ENCODE results near the gene PARN. TPM values are rescaled to one million over a fixed set of nuclear protein-coding genes. Genes with fewer than 3 reads are reported as not detected.

The PARN gene
- total RNA-seq, 2 donors from 2014 or later: 19.5 to 26.0 TPM

DNA sequence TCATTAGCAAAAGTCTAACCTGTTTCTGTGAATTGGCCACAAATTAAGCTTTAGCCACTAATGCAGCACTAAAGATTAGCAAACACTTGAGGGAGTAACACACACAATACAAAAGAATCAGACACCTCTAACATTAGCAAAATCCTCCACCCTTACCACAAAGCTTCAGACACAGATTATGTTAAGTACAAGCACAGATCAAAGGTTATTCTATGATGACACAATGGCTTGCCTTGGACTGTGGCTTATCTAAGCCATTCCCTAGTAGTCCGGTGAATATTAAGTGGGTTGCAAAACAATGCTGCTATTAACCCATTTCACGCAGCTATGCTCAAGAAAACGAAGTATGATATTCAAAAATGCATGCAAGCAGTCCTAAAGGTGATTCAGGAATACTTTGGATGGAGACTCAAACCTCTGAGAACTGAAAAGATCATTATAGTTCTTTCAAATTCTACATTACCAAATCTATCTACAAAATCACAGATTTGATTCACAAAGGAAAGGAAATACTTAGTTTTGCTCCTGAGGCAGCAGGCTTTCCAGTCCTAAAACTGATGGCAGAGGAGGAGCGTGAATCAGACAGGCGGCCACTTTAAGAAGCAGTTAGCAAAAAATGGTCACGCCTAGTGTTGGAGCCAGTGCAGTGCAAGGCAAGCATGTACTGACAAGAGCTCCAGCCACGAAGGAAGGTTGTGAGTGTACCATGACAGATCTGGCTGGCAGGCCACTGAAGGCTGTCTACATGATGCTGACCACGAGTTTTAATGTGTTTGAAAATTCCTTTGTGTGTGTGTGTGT is 67.2 kb downstream of the PARN start:
- no peak overlapping the region for H3K4me3 ChIP-seq

DNA sequence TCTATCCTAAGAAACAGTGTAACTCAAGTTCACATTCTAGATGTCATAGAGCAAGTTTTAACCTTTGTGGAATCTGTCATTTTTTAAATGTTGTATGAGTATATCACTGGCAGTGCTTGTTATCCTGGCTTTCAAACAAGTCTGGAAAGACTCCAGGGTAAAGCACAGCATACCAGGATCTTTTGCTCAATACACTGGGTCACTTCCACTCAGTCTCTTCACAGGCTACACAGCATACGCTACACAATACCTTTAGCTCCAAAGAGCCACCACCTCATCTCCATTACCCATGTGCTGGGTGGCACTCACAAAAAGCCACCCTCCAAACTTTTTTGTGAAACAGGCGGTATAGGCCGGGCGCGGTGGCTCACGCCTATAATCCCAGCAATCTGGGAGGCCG is 69.5 kb downstream of the PARN start:
- H3K27ac ChIP-seq: peak overlapping the region in 1 of 2 donors; percentile 51

More for the DNA sequence above, 67.2 kb downstream of the PARN start:
- H3K27me3 ChIP-seq: no peaks in the 10 kb centered on the region
- H3K4me1 ChIP-seq: peaks cover 0 to 20% of the 10 kb centered on the region in 2 donors
- TF ChIP-seq, protein P1, sequence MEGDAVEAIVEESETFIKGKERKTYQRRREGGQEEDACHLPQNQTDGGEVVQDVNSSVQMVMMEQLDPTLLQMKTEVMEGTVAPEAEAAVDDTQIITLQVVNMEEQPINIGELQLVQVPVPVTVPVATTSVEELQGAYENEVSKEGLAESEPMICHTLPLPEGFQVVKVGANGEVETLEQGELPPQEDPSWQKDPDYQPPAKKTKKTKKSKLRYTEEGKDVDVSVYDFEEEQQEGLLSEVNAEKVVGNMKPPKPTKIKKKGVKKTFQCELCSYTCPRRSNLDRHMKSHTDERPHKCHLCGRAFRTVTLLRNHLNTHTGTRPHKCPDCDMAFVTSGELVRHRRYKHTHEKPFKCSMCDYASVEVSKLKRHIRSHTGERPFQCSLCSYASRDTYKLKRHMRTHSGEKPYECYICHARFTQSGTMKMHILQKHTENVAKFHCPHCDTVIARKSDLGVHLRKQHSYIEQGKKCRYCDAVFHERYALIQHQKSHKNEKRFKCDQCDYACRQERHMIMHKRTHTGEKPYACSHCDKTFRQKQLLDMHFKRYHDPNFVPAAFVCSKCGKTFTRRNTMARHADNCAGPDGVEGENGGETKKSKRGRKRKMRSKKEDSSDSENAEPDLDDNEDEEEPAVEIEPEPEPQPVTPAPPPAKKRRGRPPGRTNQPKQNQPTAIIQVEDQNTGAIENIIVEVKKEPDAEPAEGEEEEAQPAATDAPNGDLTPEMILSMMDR (IDR thresholded peaks at IDR 0.05): peak in 1 of 2 donors; percentile 27
- no peaks in the 10 kb centered on the region for H3K9me3 ChIP-seq
- no peak overlapping the region for H3K27ac ChIP-seq
- H3K36me3 ChIP-seq: no peaks in the 10 kb centered on the region
- DNase-seq (ENCODE audit: low spot score): peak; percentile 70

DNA sequence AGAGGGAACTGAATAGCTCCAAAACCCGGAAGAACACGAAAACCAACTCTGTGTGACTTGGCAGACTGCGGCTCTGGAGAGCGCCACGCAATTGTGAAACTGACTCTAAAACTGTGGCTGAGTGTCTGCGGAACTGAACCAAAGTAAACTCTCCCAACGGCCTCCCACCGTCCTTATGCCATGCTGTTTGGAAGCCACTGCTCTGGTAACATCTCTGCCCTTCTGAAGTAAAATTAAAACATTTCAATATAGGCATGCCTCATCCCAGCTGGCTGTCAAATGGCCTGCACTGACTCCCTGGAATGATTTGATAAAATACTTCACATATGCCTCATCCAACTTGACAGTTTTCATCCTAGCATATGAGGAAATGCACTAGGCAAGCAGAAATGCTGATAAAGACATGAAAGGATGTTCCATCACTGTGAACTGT is 70.2 kb downstream of the PARN start:
- Histone ChIP-seq H3K4me3 (no peak overlapping the region), H3K27ac (peak overlapping the region in 1 of 2 donors; percentile 51), H3K4me1 (peaks cover 0 to 14% of the 10 kb centered on the region in 2 donors), H3K9me3 (no peaks in the 10 kb centered on the region), H3K27me3 (no peaks in the 10 kb centered on the region), H3K36me3 (no peaks in the 10 kb centered on the region)
- TF ChIP-seq, protein P1 (IDR thresholded peaks at IDR 0.05): no peak
- no peak for DNase-seq (ENCODE audit: low spot score)

More for the DNA sequence above, 69.5 kb downstream of the PARN start:
- no peaks in the 10 kb centered on the region for H3K27me3 ChIP-seq
- no peak for DNase-seq (ENCODE audit: low spot score)
- no peak overlapping the region for H3K4me3 ChIP-seq
- H3K9me3 ChIP-seq: no peaks in the 10 kb centered on the region
- TF ChIP-seq, protein P1 (IDR thresholded peaks at IDR 0.05): no peak
- H3K36me3 ChIP-seq: no peaks in the 10 kb centered on the region
- H3K4me1 ChIP-seq: peaks cover 0 to 16% of the 10 kb centered on the region in 2 donors

DNA sequence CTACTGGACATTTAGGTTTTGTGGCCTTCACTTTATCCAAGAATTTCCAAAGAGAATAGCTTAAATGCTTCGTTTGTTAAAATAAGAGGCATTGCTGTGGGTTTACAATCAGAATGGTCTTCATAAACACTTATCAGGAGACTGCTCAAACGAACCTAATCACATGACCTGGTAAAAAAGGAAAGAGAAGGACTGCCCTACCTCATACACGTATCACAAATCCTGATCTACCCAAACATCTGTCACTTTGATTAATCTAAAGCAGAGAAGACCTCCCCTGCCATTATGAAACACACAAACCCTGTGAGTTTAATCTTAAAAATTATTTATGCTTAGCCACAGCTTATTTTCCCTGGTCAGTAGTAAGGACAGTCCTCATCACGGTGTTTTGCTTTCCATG is 76.6 kb downstream of the PARN start:
- no peak for DNase-seq (ENCODE audit: low spot score)
- TF ChIP-seq, protein P1 (IDR thresholded peaks at IDR 0.05): no peak
- peaks cover 19% of the 10 kb centered on the region for H3K36me3 ChIP-seq
- H3K27me3 ChIP-seq: no peaks in the 10 kb centered on the region
- no peak overlapping the region for H3K27ac ChIP-seq
- H3K4me3 ChIP-seq: no peak overlapping the region
- peaks cover 0 to 7% of the 10 kb centered on the region in 2 donors for H3K4me1 ChIP-seq
- no peaks in the 10 kb centered on the region for H3K9me3 ChIP-seq

DNA sequence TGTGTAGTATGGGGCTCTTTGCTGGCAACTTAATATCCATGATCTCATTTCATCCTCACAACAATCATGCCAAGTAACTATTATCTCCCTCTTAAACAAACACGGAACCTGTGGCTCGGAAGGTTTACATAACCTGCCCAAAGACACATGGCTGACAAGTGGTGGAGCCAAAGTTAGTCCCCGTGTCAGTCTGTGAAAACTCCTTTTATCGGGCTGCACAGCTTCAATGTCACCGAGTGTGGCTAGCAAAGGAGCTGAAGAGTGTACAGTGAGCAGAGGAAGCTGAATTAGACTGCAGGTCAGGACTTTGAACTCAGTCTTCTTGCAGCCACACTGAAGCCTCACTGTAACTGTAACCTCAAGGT is 80.3 kb downstream of the PARN start:
- H3K36me3 ChIP-seq: peaks cover 19% of the 10 kb centered on the region
- TF ChIP-seq, protein P1 (IDR thresholded peaks at IDR 0.05): no peak
- no peak overlapping the region for H3K27ac ChIP-seq

More for the DNA sequence above, 80.3 kb downstream of the PARN start:
- DNase-seq (ENCODE audit: low spot score): no peak
- peaks cover 0 to 7% of the 10 kb centered on the region in 2 donors for H3K4me1 ChIP-seq
- H3K9me3 ChIP-seq: no peaks in the 10 kb centered on the region
- H3K27me3 ChIP-seq: no peaks in the 10 kb centered on the region
- H3K4me3 ChIP-seq: no peak overlapping the region
